ENCODE results near the gene AFM. TPM values are rescaled to one million over a fixed set of nuclear protein-coding genes. Genes with fewer than 3 reads are reported as not detected.

Gene AFM
- polyA plus RNA-seq, 1 donor from 2014 or later, result not detected

- H3K36me3 ChIP-seq (ENCODE audit: insufficient read depth, low read length), result no peaks in the 10 kb centered on the region
- H3K4me2 ChIP-seq (ENCODE audit: low read length), result no peak overlapping the region
- no peaks in the 10 kb centered on the region for H3K79me2 ChIP-seq (replicated peaks; ENCODE audit: insufficient read depth, low read length)
- no peak overlapping the region for H3K27ac ChIP-seq (ENCODE audit: low read length)
- no peaks in the 10 kb centered on the region for H3K9me2 ChIP-seq (ENCODE audit: insufficient read depth, low read length)
- H3K9ac ChIP-seq (ENCODE audit: low read length), result no peak overlapping the region
- no peak overlapping the region for H2AFZ ChIP-seq (ENCODE audit: low read depth, low read length)
- no peaks in the 10 kb centered on the region for H3K27me3 ChIP-seq (ENCODE audit: insufficient read depth, low read depth, low read length)
- no peaks in the 10 kb centered on the region for H3K9me3 ChIP-seq (ENCODE audit: low read length)
- H4K20me1 ChIP-seq (ENCODE audit: insufficient read depth), result no peaks in the 10 kb centered on the region
- no peak for TF ChIP-seq CTCF (IDR thresholded peaks at IDR 0.05; ENCODE audit: poor library complexity, severe bottlenecking)
- no peak for TF ChIP-seq EZH2 (IDR thresholded peaks at IDR 0.05; ENCODE audit: borderline replicate concordance, insufficient read depth, low read length, poor library complexity, severe bottlenecking)
- no peak overlapping the region for H3K4me3 ChIP-seq (ENCODE audit: low read length)
- no peaks in the 10 kb centered on the region for H3F3A ChIP-seq (ENCODE audit: insufficient read depth, low read length, poor library complexity, severe bottlenecking)
These were observed 22.5 kb upstream of the AFM start for GRCh38 chr4:73459048-73459421.

GRCh38 chr4:73460913-73461522, 20.5 kb upstream of the AFM start:
- Histone ChIP-seq H3K9me3 (ENCODE audit: low read length) (no peaks in the 10 kb centered on the region), H3K4me3 (ENCODE audit: low read length) (no peak overlapping the region), H2AFZ (ENCODE audit: low read depth, low read length) (no peak overlapping the region), H3K4me2 (ENCODE audit: low read length) (no peak overlapping the region), H3K79me2 (replicated peaks; ENCODE audit: insufficient read depth, low read length) (no peaks in the 10 kb centered on the region), H3K36me3 (ENCODE audit: insufficient read depth, low read length) (no peaks in the 10 kb centered on the region), H3K9me2 (ENCODE audit: insufficient read depth, low read length) (no peaks in the 10 kb centered on the region), H3F3A (ENCODE audit: insufficient read depth, low read length, poor library complexity, severe bottlenecking) (no peaks in the 10 kb centered on the region), H3K27me3 (ENCODE audit: insufficient read depth, low read depth, low read length) (no peaks in the 10 kb centered on the region), H4K20me1 (ENCODE audit: insufficient read depth) (no peaks in the 10 kb centered on the region), H3K9ac (ENCODE audit: low read length) (no peak overlapping the region), H3K27ac (ENCODE audit: low read length) (no peak overlapping the region)
- no peak for TF ChIP-seq MXI1 (conservative IDR thresholded peaks at IDR 0.05; ENCODE audit: poor library complexity, severe bottlenecking)
- TF ChIP-seq RAD21 (conservative IDR thresholded peaks at IDR 0.05), result no peak
- TF ChIP-seq SMC3 (conservative IDR thresholded peaks at IDR 0.05; ENCODE audit: poor library complexity), result no peak
- TF ChIP-seq POLR2AphosphoS5 (IDR thresholded peaks at IDR 0.05), result no peak

- Histone ChIP-seq H3K79me2 (replicated peaks; ENCODE audit: insufficient read depth, low read length) (no peaks in the 10 kb centered on the region), H3K4me2 (ENCODE audit: low read length) (no peak overlapping the region), H3K36me3 (ENCODE audit: insufficient read depth, low read length) (no peaks in the 10 kb centered on the region), H2AFZ (ENCODE audit: low read depth, low read length) (no peak overlapping the region), H3K4me3 (ENCODE audit: low read length) (no peak overlapping the region), H4K20me1 (ENCODE audit: insufficient read depth) (no peaks in the 10 kb centered on the region), H3K9ac (ENCODE audit: low read length) (no peak overlapping the region), H3F3A (ENCODE audit: insufficient read depth, low read length, poor library complexity, severe bottlenecking) (no peaks in the 10 kb centered on the region), H3K27me3 (ENCODE audit: insufficient read depth, low read depth, low read length) (no peaks in the 10 kb centered on the region), H3K9me2 (ENCODE audit: insufficient read depth, low read length) (no peaks in the 10 kb centered on the region), H3K27ac (ENCODE audit: low read length) (no peak overlapping the region), H3K9me3 (ENCODE audit: low read length) (no peaks in the 10 kb centered on the region)
- TF ChIP-seq TAF1 (IDR thresholded peaks at IDR 0.05; ENCODE audit: low read depth) (no peak), RAD21 (conservative IDR thresholded peaks at IDR 0.05) (no peak), CTCF (IDR thresholded peaks at IDR 0.05; ENCODE audit: poor library complexity, severe bottlenecking) (no peak), REST (IDR thresholded peaks at IDR 0.05; ENCODE audit: borderline replicate concordance) (no peak), SMC3 (conservative IDR thresholded peaks at IDR 0.05; ENCODE audit: poor library complexity) (no peak), EP300 (conservative IDR thresholded peaks at IDR 0.05; ENCODE audit: poor library complexity, severe bottlenecking) (no peak), EZH2 (IDR thresholded peaks at IDR 0.05; ENCODE audit: borderline replicate concordance, insufficient read depth, low read length, poor library complexity, severe bottlenecking) (no peak)
These were observed 13.4 kb upstream of the AFM start for GRCh38 chr4:73468170-73468569.
